Kidney (tissue), 14 donors: ENCODE measurements around the gene RNU2-63P. TPM values are rescaled to one million over a fixed set of nuclear protein-coding genes. Genes with fewer than 3 reads are reported as not detected.

Source experiments
- DNase-seq, 5 donors: peaks; one replicate each; pipeline ENCODE4 v3.0.0-alpha.2; 2013 to 2020
- FAIRE-seq: peaks from 2 replicates; lab custom pipeline; 2012; peaks lifted over from hg19 to GRCh38; lab: Jason Lieb, UNC
- H3K27ac ChIP-seq, 2 donors: one replicate each; pipeline ENCODE4 v1.7.0; 2013; ENCODE audit warnings: low read depth in 2 of 2, low read length in 2 of 2, inconsistent platforms in 1 of 2
- H3K27me3 ChIP-seq: one replicate; pipeline ENCODE4 v1.7.1; 2013; ENCODE audit warnings: low read length, inconsistent platforms; ENCODE audit not compliant: control insufficient read depth, insufficient read depth
- H3K36me3 ChIP-seq, 3 donors: one replicate each; pipeline versions ENCODE4 v1.7.0 to v1.7.1; 2013; ENCODE audit warnings: low read length in 3 of 3, control low read depth in 1 of 3, inconsistent platforms in 1 of 3; ENCODE audit not compliant: insufficient read depth in 3 of 3, control insufficient read depth in 2 of 3
- H3K4me1 ChIP-seq, 3 donors: one replicate each; pipeline versions ENCODE4 v1.7.0 to v1.7.1; 2013; ENCODE audit warnings: low read length in 3 of 3, inconsistent platforms in 1 of 3, low read depth in 1 of 3; ENCODE audit not compliant: control insufficient read depth in 2 of 3, insufficient read depth in 2 of 3
- H3K4me3 ChIP-seq, 3 donors: one replicate each; pipeline versions ENCODE4 v1.7.0 to v1.8.1; 2013; ENCODE audit warnings: low read length in 3 of 3, control low read depth in 1 of 3, inconsistent platforms in 1 of 3
- H3K9ac ChIP-seq, 3 donors: one replicate each; pipeline versions ENCODE4 v1.7.0 to v1.7.1; 2013; ENCODE audit warnings: low read length in 3 of 3, control low read depth in 1 of 3, inconsistent platforms in 1 of 3
- H3K9me3 ChIP-seq, 3 donors: one replicate each; pipeline versions ENCODE4 v1.7.0 to v1.7.1; 2013; ENCODE audit warnings: low read length in 3 of 3, control low read depth in 1 of 3, inconsistent platforms in 1 of 3; ENCODE audit not compliant: control insufficient read depth in 2 of 3, insufficient read depth in 1 of 3
- CTCF ChIP-seq: IDR thresholded peaks from 3 replicates; pipeline ENCODE4 v1.5.1; 2012; ENCODE audit warnings: mild to moderate bottlenecking, moderate library complexity, borderline replicate concordance; ENCODE audit not compliant: insufficient read depth; ENCODE audit errors: extremely low read depth
- intact Hi-C: fragments of 100-400 bp; cut with DNase I; formaldehyde crosslinking; loops from one replicate; pipeline ENCODE4 v1.11.1; 2022
- polyA plus RNA-seq: library from polyadenylated mRNA; stranded (reverse); fragments of 350-450 nt; fragmentation: Illumina TruSeq; extraction: RNeasy Lipid Tissue Mini Kit (QIAGEN cat#74804); gene quantifications from one replicate; pipeline ENCODE4 v1.2.3, GENCODE V29; 2014; ENCODE audit warnings: low read depth, low replicate concordance; ENCODE audit not compliant: insufficient read depth
- total RNA-seq: library from RNA; stranded (reverse); fragmentation: NEBNext Ultra II Directional; extraction: Animal tissue kit (Norgen Biotek cat#: 25700); gene quantifications from one replicate; pipeline ENCODE4 v1.2.1, GENCODE V29; 2021
- donor health status: control.
- donor health status: control.
- donor health status: control.
- donor health status: control.
- donor health status: control.
- donor health status: DM: yes; HTN: yes; CAD: no.
- donor health status: Normal renal cell carcinoma (clear cell type).

RNU2-63P gene
- total and polyA plus RNA-seq, 2 donors from 2014 or later: 2.4 TPM; not detected in 1

- no peak overlapping the region for H3K4me3 ChIP-seq
- TF ChIP-seq CTCF: peak; percentile 67
- intact Hi-C loops: no loop called here
- H3K4me1 ChIP-seq: peaks cover 0 to 5% (median 0%) of the 10 kb centered on the region in 3 donors
- H3K9ac ChIP-seq: no peak overlapping the region
- H3K9me3 ChIP-seq: no peaks in the 10 kb centered on the region
- peak in 2 of 5 donors; percentile 35 to 47 for DNase-seq
- no peaks in the 10 kb centered on the region for H3K36me3 ChIP-seq
- H3K27ac ChIP-seq: no peak overlapping the region
- H3K27me3 ChIP-seq: no peaks in the 10 kb centered on the region
- no peak for FAIRE-seq
Observed at GRCh38 chr2:88059979-88060906, 43.9 kb upstream of the RNU2-63P start.

- H3K36me3 ChIP-seq: no peaks in the 10 kb centered on the region
- H3K9me3 ChIP-seq: no peaks in the 10 kb centered on the region
- intact Hi-C loops: no loop called here
- no peak overlapping the region for H3K4me3 ChIP-seq
- H3K4me1 ChIP-seq: peaks cover 0 to 8% (median 7%) of the 10 kb centered on the region in 3 donors
- no peak overlapping the region for H3K27ac ChIP-seq
- H3K9ac ChIP-seq: no peak overlapping the region
- TF ChIP-seq CTCF: no peak
- FAIRE-seq: no peak
- DNase-seq: no peak
- H3K27me3 ChIP-seq: no peaks in the 10 kb centered on the region
Observed at GRCh38 chr2:88058191-88058590, 41.8 kb upstream of the RNU2-63P start.

- H3K4me1 ChIP-seq: peaks cover 0 to 11% (median 8%) of the 10 kb centered on the region in 3 donors
- no peaks in the 10 kb centered on the region for H3K9me3 ChIP-seq
- intact Hi-C loops: no loop called here
- H3K36me3 ChIP-seq: no peaks in the 10 kb centered on the region
- DNase-seq (no peak), FAIRE-seq (no peak)
- H3K4me3 ChIP-seq: no peak overlapping the region
- TF ChIP-seq CTCF: no peak
- H3K9ac ChIP-seq: no peak overlapping the region
- no peak overlapping the region for H3K27ac ChIP-seq
- H3K27me3 ChIP-seq: no peaks in the 10 kb centered on the region
Observed at GRCh38 chr2:88057437-88057844, 41.1 kb upstream of the RNU2-63P start.
